ENCODE data around the gene NR1H2. TPM values are rescaled to one million over a fixed set of nuclear protein-coding genes. Genes with fewer than 3 reads are reported as not detected.

NR1H2 gene
- total and polyA plus RNA-seq, 8 donors = 47.4 to 241 (median 68.0) TPM

Other genes with a start within 250 kb of the NR1H2 start
- not detected for gene IZUMO2, start 213.2 kb upstream of the NR1H2 start, total RNA-seq
- not detected for gene IZUMO2, start 213.2 kb upstream of the NR1H2 start, polyA plus RNA-seq
- 100 to 1,000 TPM in 1 of 5 donors, 10 to 100 TPM in 4; 21.6 to 392 (median 62.5) TPM for gene MYH14, start 172.8 kb upstream of the NR1H2 start, total RNA-seq
- 10 to 100 TPM; 23.7 to 54.2 (median 27.9) TPM for gene MYH14, start 172.8 kb upstream of the NR1H2 start, polyA plus RNA-seq
- gene KCNC3, start 47.1 kb upstream of the NR1H2 start, total RNA-seq = 1 to 10 TPM in 2 of 5 donors, under 1 TPM in 2, not detected in 1; 0.37 to 2.3 (median 0.95) TPM
- under 1 TPM in 2 of 3 donors, not detected in 1; 0.25 to 0.31 TPM for gene KCNC3, start 47.1 kb upstream of the NR1H2 start, polyA plus RNA-seq
- 10 to 100 TPM in 1 of 5 donors, 1 to 10 TPM in 1, under 1 TPM in 1, not detected in 2; 0.18 to 87.5 (median 1.2) TPM for gene NAPSA, start 10.8 kb upstream of the NR1H2 start, total RNA-seq
- gene NAPSA, start 10.8 kb upstream of the NR1H2 start, polyA plus RNA-seq = 1 to 10 TPM in 2 of 3 donors, under 1 TPM in 1; 0.50 to 2.8 (median 2.6) TPM
- gene POLD1, start 7.9 kb downstream of the NR1H2 start, total RNA-seq = 10 to 100 TPM; 11.4 to 98.0 (median 17.9) TPM
- gene POLD1, start 7.9 kb downstream of the NR1H2 start, polyA plus RNA-seq = 10 to 100 TPM; 29.3 to 45.3 (median 35.2) TPM
- gene SPIB, start 42.5 kb downstream of the NR1H2 start, total RNA-seq = 10 to 100 TPM in 1 of 5 donors, under 1 TPM in 2, not detected in 2; 0.55 to 53.3 (median 0.58) TPM
- 1 to 10 TPM in 1 of 3 donors, under 1 TPM in 2; 0.19 to 1.9 (median 0.31) TPM for gene SPIB, start 42.5 kb downstream of the NR1H2 start, polyA plus RNA-seq
- not detected for gene MYBPC2, start 56.4 kb downstream of the NR1H2 start, total RNA-seq
- gene MYBPC2, start 56.4 kb downstream of the NR1H2 start, polyA plus RNA-seq = under 1 TPM in 2 of 3 donors, not detected in 1; 0.10 to 0.31 TPM
- 100 to 1,000 TPM in 1 of 5 donors, 10 to 100 TPM in 4; 30.8 to 284 (median 61.5) TPM for gene EMC10, start 100.0 kb downstream of the NR1H2 start, total RNA-seq
- 10 to 100 TPM; 33.5 to 63.2 (median 53.7) TPM for gene EMC10, start 100.0 kb downstream of the NR1H2 start, polyA plus RNA-seq
- under 1 TPM in 3 of 5 donors, not detected in 2; 0.55 to 0.87 (median 0.58) TPM for gene GARIN5A, start 100.4 kb downstream of the NR1H2 start, total RNA-seq
- gene GARIN5A, start 100.4 kb downstream of the NR1H2 start, polyA plus RNA-seq = 1 to 10 TPM; 1.9 to 3.1 (median 2.1) TPM
- 10 to 100 TPM in 3 of 5 donors, 1 to 10 TPM in 1, not detected in 1; 9.9 to 61.0 (median 14.5) TPM for gene JOSD2, start 134.7 kb downstream of the NR1H2 start, total RNA-seq
- gene JOSD2, start 134.7 kb downstream of the NR1H2 start, polyA plus RNA-seq = 10 to 100 TPM; 68.4 to 79.4 (median 68.5) TPM
- not detected for gene ASPDH, start 137.5 kb downstream of the NR1H2 start, total RNA-seq
- gene ASPDH, start 137.5 kb downstream of the NR1H2 start, polyA plus RNA-seq = not detected
- 1 to 10 TPM in 3 of 5 donors, under 1 TPM in 1, not detected in 1; 0.45 to 4.4 (median 2.2) TPM for gene LRRC4B, start 192.0 kb downstream of the NR1H2 start, total RNA-seq
- 1 to 10 TPM; 1.2 to 1.5 (median 1.5) TPM for gene LRRC4B, start 192.0 kb downstream of the NR1H2 start, polyA plus RNA-seq